Calu3 (cell line): ENCODE measurements around the gene TMBIM1. TPM values are rescaled to one million over a fixed set of nuclear protein-coding genes. Genes with fewer than 3 reads are reported as not detected.
"Not testable (repeated sequence)": the region's sequence is repeated elsewhere in the genome, so short reads cannot be mapped to it uniquely, and the experiment has no call there.

Experiments used
- BruUV-seq: library from RNA; stranded (reverse); fragments of 400-500 nt; replicated peaks from 2 replicates; lab custom pipeline; 2021; lab: Mats Ljungman, UMichigan
- CTCF ChIA-PET: fragments of 300-600 bp; sonication (Branson Sonifier 250); formaldehyde crosslinking; loops from one replicate; lab custom pipeline; 2022; ENCODE audit warnings: antibody characterized with exemption; lab: Charles Lee
- DNase-seq: peaks from one replicate; pipeline ENCODE4 v3.0.0; 2022
- H3K27ac Mint-ChIP-seq: one replicate; pipeline ENCODE4 v1.8.0; 2022; ENCODE audit warnings: mixed read lengths; ENCODE audit not compliant: unreplicated experiment
- H3K27me3 Mint-ChIP-seq: one replicate; pipeline ENCODE4 v1.8.0; 2022; ENCODE audit warnings: mixed read lengths; ENCODE audit not compliant: unreplicated experiment
- H3K36me3 Mint-ChIP-seq: one replicate; pipeline ENCODE4 v1.8.0; 2022; ENCODE audit warnings: mild to moderate bottlenecking, moderate library complexity, mixed read lengths; ENCODE audit not compliant: insufficient read depth, unreplicated experiment
- H3K4me1 Mint-ChIP-seq: one replicate; pipeline ENCODE4 v1.8.0; 2022; ENCODE audit warnings: mild to moderate bottlenecking, low read depth, mixed read lengths; ENCODE audit not compliant: unreplicated experiment
- H3K4me3 Mint-ChIP-seq: one replicate; pipeline ENCODE4 v1.8.0; 2022; ENCODE audit warnings: mild to moderate bottlenecking, low read depth, moderate library complexity, mixed read lengths; ENCODE audit not compliant: unreplicated experiment
- H3K9me3 Mint-ChIP-seq: one replicate; pipeline ENCODE4 v1.8.0; 2022; ENCODE audit warnings: low read depth, mixed read lengths; ENCODE audit not compliant: unreplicated experiment
- CTCF ChIP-seq: fragments of 200-600 bp; IDR thresholded peaks from one replicate; pipeline ENCODE4 v1.8.0; 2022; ENCODE audit warnings: antibody characterized with exemption; ENCODE audit not compliant: unreplicated experiment
- intact Hi-C: fragments of 100-400 bp; cut with micrococcal nuclease; formaldehyde crosslinking; loops from one replicate; pipeline ENCODE4 v1.10.0; 2022; ENCODE audit not compliant: unreplicated experiment
- total RNA-seq: library from RNA; stranded (reverse); gene quantifications from 2 replicates; pipeline ENCODE4 v1.2.3, GENCODE V29; 2022

Gene TMBIM1
- total RNA-seq, 1 experiment from 2014 or later: 229 TPM

GRCh38 chr2:218317303-218317630 is 25.0 kb upstream of the TMBIM1 start:
- no peak for DNase-seq
- Mint-ChIP-seq H3K27me3 (no peaks in the 10 kb centered on the region), H3K36me3 (peaks cover 8% of the 10 kb centered on the region), H3K4me1 (peaks cover 54% of the 10 kb centered on the region), H3K9me3 (no peaks in the 10 kb centered on the region), H3K4me3 (no peak overlapping the region), H3K27ac (no peak overlapping the region)
- intact Hi-C loops: no loop called here
- CTCF ChIA-PET: no interaction called here
- BruUV-seq: no TSS peak
- TF ChIP-seq CTCF: no peak

GRCh38 chr2:218315397-218315796 is 23.1 kb upstream of the TMBIM1 start:
- Mint-ChIP-seq H3K27ac (peak overlapping the region; percentile 25), H3K9me3 (no peaks in the 10 kb centered on the region), H3K27me3 (no peaks in the 10 kb centered on the region), H3K36me3 (peaks cover 14% of the 10 kb centered on the region), H3K4me1 (peaks cover 57% of the 10 kb centered on the region), H3K4me3 (no peak overlapping the region)
- intact Hi-C loops: no loop called here
- CTCF ChIA-PET: interaction anchor here (0.6 kb wide), 1 partner anchor 116 kb away, joined by 3 read pairs; no protein-coding TSS in a partner anchor
- TF ChIP-seq CTCF: no peak
- DNase-seq: no peak
- no TSS peak for BruUV-seq

DNA sequence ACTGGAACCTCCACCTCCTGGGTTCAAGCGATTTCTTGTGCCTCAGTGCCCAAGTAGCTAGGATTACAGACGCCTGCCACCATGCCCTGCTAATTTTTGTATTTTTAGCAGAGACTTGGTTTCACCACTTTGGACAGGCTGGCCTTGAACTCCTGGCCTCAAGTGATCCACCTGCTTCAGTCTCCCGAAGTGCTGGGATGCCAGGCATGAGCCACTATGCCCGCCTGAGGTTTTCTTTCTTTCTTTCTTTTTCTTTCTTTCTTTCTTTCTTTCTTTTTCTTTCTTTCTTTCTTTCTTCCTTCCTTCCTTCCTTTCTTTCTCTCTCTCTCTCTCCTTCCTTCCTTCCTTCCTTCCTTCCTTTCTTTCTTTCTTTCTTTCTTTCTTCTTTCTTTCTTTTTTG is 22.5 kb upstream of the TMBIM1 start:
- Mint-ChIP-seq H3K4me1 (peaks cover 50% of the 10 kb centered on the region), H3K36me3 (peaks cover 11% of the 10 kb centered on the region)
- H3K9me3 Mint-ChIP-seq, intact Hi-C loops, DNase-seq, BruUV-seq, H3K27ac Mint-ChIP-seq, H3K27me3 Mint-ChIP-seq, H3K4me3 Mint-ChIP-seq: not testable (repeated sequence)
- CTCF ChIA-PET: interaction anchor here (0.6 kb wide), 1 partner anchor 117 kb away, joined by 3 read pairs; no protein-coding TSS in a partner anchor

- peaks cover 9% of the 10 kb centered on the region for H3K36me3 Mint-ChIP-seq
- H3K27me3 Mint-ChIP-seq: no peaks in the 10 kb centered on the region
- no peak for DNase-seq
- CTCF ChIA-PET: no interaction called here
- no peaks in the 10 kb centered on the region for H3K9me3 Mint-ChIP-seq
- no peak overlapping the region for H3K27ac Mint-ChIP-seq
- intact Hi-C loops: no loop called here
- BruUV-seq: no TSS peak
- H3K4me3 Mint-ChIP-seq: no peak overlapping the region
- peaks cover 47% of the 10 kb centered on the region for H3K4me1 Mint-ChIP-seq
- no peak for TF ChIP-seq CTCF
Observed at GRCh38 chr2:218313356-218313755, 21.1 kb upstream of the TMBIM1 start.

- CTCF ChIA-PET: interaction anchor here (0.7 to 1.4 kb wide), 7 partner anchors 10 to 302 kb away, joined by 3 to 15 read pairs (median 3); partner anchors contain the start of gene CATIP
- H3K27me3 Mint-ChIP-seq: no peaks in the 10 kb centered on the region
Observed at GRCh38 chr2:218312267-218312756, 20.0 kb upstream of the TMBIM1 start.

GRCh38 chr2:218311541-218312266 is 19.4 kb upstream of the TMBIM1 start:
- intact Hi-C loops, DNase-seq, H3K9me3 Mint-ChIP-seq, H3K36me3 Mint-ChIP-seq, BruUV-seq, H3K27me3 Mint-ChIP-seq: not testable (repeated sequence)
- H3K4me3 Mint-ChIP-seq: peak overlapping the region; percentile 18
- peaks cover 35% of the 10 kb centered on the region for H3K4me1 Mint-ChIP-seq
- peak overlapping the region; percentile 85 for H3K27ac Mint-ChIP-seq
- CTCF ChIA-PET: interaction anchor here (0.7 to 1.4 kb wide), 7 partner anchors 11 to 303 kb away, joined by 3 to 15 read pairs (median 3); partner anchors contain the start of gene CATIP

More at GRCh38 chr2:218312267-218312756, 20.0 kb upstream of the TMBIM1 start:
- no TSS peak for BruUV-seq
- intact Hi-C loops: no loop called here
- H3K4me1 Mint-ChIP-seq: peaks cover 41% of the 10 kb centered on the region
- peak overlapping the region; percentile 85 for H3K27ac Mint-ChIP-seq
- H3K36me3 Mint-ChIP-seq: peaks cover 9% of the 10 kb centered on the region
- TF ChIP-seq CTCF: no peak
- peak; percentile 66 for DNase-seq
- H3K9me3 Mint-ChIP-seq: no peaks in the 10 kb centered on the region
- H3K4me3 Mint-ChIP-seq: peak overlapping the region; percentile 18
